HG03039 (cell line): ENCODE results near the gene AMOTL1.
"Not testable (repeated sequence)": the region's sequence is repeated elsewhere in the genome, so short reads cannot be mapped to it uniquely, and the experiment has no call there.

Experiments
- ATAC-seq: cut with Tn5 transposase; IDR thresholded peaks from one replicate; pipeline ENCODE4 v1.9.1; 2021; ENCODE audit warnings: mild to moderate bottlenecking, moderate library complexity; ENCODE audit not compliant: unreplicated experiment

The AMOTL1 gene

DNA sequence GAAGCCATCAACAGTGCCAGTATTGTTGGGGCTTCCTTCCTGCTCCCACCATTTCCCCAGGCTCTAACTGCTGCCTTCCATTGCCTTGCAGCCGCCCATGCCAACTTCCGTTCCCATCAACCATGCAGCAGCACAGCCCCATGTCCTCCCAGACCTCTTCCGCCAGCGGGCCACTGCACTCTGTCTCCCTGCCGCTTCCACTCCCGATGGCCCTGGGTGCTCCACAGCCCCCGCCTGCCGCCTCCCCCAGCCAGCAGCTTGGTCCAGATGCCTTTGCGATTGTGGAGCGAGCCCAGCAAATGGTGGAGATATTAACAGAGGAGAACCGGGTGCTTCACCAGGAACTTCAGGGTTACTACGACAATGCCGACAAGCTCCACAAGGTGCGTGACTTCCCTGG lies 53.3 kb downstream of the AMOTL1 start:
- no peak for ATAC-seq

- no peak for ATAC-seq
Measured at GRCh38 chr11:94822080-94822479, 53.9 kb downstream of the AMOTL1 start.

DNA sequence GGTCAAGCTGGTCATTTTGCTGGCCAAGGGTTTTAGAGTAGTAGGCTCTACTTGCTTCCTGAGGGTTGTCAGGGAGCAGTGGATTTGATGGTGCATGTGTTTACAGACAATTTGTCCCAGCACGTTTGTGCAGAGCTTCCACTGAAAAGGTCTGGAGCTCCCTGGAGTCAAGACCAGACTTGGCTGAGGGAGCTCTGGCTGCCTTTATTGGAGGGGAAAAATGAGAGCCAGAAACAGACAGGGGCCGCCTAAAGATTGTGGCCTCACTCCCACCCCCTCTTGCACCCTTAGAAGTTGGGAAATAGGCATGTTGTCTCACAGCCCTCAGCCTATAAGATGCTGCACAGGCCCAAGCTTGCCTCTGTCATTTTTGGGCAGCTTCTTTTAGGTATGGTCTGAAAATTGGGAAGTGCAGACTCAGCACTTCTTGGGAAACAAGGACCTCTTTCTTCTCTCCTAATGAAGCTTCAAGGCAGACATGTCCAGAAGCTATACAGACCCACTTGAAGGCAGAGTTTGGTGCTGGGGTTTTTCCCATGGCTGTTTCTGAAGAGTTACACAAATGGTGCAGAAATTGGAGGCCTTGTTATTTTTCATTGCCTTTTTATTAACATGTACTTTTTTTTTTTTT lies 55.1 kb downstream of the AMOTL1 start:
- no peak for ATAC-seq

- no peak for ATAC-seq
Measured at GRCh38 chr11:94825031-94825430, 56.9 kb downstream of the AMOTL1 start.

DNA sequence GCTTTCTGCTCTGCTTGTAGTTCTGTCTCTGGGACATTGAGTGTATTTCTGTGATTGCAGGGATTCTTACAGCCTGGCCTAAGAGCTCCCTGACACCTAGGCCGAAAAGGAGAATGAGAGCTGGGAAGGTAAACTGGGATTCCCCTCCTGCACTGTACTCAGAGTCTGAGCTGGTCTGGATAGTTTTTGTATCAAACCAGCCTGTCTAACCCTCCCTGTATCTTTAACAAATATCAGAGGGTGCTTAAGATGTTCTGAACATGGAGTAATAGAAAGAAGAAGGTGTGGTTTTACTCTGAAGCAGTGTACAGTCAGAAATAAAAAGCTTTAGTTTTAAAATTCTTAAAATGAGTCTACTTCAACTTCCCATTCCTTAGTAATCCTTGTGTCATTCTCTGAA lies 57.3 kb downstream of the AMOTL1 start:
- no peak for ATAC-seq

DNA sequence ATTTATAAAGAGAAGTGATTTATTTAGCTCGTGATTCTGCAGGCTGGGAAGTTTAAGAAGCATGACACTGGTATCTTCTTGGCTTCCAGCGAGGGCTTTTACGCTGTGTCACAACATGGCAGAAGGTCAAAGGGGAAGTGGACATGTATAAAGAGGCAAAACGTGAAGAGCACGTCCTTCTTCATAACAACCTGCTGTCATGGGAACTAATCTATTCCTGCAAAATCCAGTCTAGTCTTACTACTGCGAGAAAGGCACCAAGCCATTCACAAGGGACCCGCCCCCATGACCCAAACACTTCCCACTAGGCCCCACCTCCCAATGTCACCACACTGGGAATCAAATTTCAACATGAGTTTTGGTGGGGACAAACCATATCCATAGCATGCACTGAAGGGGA lies 58.3 kb downstream of the AMOTL1 start:
- ATAC-seq = no peak

DNA sequence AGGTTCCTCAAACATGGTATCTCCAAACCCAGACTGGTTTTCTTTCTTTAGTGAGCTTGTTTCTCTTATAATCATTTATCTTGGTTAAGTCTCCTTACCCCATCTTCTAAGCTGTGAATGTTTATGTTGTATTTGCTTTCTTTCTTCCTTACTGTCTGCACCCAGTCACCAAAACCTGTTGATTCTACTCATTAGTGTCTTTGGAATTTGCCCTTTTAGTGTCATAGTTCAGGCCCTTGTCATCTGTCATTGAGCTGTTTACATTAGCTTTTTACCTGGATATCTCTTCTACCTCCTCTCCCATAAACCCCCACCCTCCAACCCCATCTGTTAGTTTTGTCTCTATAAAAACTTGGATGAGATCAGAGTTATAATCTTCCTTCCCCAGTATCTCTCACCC lies 59.9 kb downstream of the AMOTL1 start:
- no peak for ATAC-seq

DNA sequence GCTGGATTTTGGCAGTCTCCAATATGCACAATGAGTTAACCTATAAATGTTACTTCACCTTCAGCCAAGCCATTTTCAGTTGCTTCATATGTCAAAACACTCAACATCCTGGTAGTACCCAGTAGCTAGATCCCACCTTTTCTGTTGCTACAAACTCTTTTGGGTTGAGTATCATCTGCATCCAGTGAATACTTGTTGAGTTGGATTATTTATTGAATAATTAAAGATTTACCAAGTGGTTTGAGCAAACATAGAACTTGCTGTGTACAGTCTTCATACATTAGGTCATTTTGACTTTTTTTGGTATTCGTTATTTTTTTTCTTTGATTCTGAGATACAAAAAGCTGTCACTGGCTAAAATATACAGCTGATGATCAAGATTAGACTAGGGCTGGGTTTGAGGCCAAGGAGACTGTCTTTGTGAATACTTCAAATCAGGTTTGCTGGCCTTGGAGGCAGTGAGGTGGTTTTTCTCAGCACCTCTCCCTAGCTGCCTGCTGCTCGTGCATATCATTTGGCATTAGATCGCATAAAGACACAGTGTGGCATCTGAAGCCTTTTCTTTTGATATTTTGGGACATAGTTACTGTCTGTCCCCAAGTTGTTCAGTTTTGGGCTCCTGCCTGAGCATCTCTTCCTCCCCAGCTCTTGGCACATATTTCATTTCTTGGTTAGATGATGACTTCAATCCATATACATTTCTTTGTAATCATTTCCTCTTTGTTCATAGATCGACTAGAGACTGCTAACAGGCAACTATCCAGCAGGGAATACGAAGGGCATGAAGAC lies 62.8 kb downstream of the AMOTL1 start:
- ATAC-seq = no peak

DNA sequence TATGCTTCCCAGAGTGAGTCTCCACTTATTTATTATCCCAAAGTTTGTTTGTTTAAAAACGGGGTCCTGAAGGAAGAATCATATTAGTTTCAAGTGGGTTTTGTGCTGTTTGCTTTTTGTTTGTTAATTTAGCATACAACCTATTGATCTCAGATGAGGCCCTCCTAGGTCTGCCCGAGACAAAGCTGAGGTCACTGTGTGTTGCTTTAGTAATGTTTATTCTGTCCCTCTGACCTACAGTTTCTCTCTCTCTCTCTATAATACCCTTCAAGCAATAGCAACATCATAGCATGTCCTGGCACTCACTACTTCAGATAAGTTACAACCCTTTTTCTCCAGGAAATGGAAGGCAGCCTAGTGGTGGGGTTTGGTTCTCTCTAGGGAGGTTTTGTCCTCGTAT lies 63.4 kb downstream of the AMOTL1 start:
- ATAC-seq = no peak

GRCh38 chr11:94832604-94833235 lies 64.6 kb downstream of the AMOTL1 start:
- no peak for ATAC-seq

- no peak for ATAC-seq
Measured at GRCh38 chr11:94834911-94835593, 66.9 kb downstream of the AMOTL1 start.

DNA sequence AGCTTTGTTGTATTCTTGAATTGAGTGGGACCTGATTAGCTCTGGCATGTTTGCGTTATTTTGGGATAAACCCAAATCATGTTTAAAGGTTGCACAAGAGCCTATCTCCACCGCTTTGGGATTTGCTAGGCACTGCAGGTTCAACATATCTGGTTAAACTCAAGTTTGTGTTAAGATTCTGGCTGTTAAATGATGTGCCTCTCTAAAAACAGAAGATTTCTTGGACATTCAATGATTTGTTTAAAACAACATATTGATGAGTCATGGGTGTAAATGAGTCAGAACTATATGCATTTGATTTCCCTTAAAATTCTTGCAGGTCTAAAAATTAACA lies 67.4 kb downstream of the AMOTL1 start:
- ATAC-seq = no peak

- no peak for ATAC-seq
Measured at GRCh38 chr11:94837317-94837716, 69.2 kb downstream of the AMOTL1 start.

DNA sequence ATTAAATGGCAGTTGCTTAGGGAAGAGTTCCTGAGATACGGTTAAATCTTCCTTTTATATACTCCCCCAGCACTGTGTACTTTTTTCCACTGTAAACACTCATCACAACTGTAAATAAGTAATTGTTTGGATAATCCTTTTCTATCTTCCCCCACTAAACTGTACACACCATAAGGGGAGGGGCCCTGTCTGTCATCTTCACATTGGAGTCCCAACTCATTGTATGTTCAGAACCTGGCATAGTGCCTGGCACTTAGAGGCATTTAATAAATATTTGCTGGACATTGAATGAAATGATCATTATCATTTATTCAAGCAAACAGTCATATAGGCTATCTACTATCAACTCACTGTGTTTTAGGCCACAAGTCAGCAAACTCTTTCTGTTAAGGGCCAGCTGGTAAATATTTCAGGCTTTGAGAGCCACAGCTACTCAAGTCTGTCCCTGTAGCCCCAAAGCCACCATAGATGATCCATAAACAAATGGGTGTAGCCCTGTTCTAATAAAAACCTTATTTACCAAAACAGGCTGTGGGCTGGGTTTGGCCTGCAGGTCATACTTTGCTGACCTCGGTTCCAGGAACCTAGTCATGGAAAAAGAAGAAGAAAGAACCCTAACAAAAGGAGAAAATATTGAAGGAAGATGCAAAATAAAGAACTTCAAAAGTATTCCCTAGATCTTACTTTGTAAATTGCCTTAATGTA lies 70.0 kb downstream of the AMOTL1 start:
- ATAC-seq = no peak

GRCh38 chr11:94840209-94840608 lies 72.1 kb downstream of the AMOTL1 start:
- ATAC-seq = no peak

GRCh38 chr11:94844031-94844430 lies 75.9 kb downstream of the AMOTL1 start:
- no peak for ATAC-seq

GRCh38 chr11:94845622-94846021 lies 77.5 kb downstream of the AMOTL1 start:
- no peak for ATAC-seq

DNA sequence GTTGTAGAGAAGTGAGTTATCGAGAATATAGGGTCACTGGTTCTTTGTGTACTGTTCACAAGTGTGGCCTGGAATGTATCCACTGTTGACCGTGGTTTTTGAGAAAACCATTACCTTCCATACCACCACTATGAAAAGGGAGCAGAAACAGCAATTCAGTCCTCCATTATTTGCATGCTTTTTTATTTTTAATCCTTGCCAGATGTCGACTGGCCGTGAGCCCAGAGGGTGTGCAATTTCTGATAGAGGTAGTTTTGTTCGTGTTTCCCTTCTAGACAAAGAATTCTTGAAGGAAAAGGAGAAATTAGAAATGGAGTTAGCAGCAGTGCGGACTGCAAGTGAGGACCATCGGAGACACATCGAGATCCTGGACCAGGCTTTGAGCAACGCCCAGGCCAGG lies 81.7 kb downstream of the AMOTL1 start:
- ATAC-seq = no peak

DNA sequence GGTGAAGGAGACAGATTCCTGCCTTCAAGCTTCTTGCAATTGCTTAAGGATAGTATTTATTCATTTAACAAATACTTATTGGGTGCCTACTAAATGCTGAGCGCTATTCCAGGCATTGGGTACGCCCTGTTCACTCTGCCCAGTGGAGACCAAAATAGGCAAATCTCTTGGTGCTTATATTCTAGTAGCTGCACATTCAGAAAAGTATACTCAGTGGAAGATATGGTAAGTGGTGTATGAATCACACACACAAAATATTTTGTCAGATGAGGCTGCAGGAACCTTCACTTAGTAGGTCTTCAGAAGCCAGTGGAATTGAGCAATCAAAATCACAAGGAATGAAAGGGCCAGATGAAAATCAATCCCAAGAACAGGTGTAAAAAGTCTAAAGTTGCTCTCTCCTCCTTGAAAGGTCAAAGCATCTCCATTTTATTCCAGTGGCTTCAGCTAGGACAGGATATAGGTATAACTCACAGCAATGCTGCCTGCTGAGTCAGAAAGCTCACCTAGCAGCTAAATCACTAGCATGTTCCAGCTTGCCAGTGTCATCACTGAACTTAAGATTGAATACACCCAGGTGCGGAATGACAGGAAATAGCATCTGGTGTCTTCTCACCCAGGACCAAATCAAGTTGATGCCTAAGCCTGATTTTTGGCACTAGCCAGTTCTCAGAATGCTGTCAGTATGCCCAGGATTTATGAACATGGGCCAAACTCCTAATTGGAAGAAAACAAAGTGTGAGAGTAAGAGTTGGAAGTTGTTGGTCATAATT lies 83.9 kb downstream of the AMOTL1 start:
- no peak for ATAC-seq

DNA sequence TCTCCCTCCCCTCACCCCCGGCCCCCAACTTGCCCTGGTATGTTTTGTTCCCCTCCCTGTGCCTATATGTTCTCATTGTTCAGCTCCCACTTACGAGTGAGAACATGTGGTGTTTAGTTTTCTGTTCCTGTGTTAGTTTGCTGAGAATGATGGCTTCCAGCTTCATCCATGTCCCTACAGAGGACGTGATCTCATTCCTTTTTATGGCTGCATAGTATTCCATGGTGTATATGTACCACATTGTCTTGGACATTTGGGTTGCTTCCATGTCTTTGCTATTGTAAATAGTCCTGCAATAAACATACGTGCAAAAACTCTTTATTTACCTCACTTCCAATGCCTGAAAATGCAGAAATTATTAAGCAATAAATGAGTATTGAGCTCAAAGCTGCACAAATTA lies 85.1 kb downstream of the AMOTL1 start:
- not testable (repeated sequence) for ATAC-seq
